ENCODE data around the gene ST6GALNAC4.

Gene ST6GALNAC4

GRCh38 chr9:127946728-127947127 is 29.9 kb upstream of the ST6GALNAC4 start:
- no peak for DNase-seq (ENCODE audit: low read depth)

GRCh38 chr9:127945942-127946341 is 29.1 kb upstream of the ST6GALNAC4 start:
- no peak for DNase-seq (ENCODE audit: low read depth)

- no peak for DNase-seq (ENCODE audit: low read depth)
Measured at GRCh38 chr9:127945338-127945737, 28.5 kb upstream of the ST6GALNAC4 start.

GRCh38 chr9:127944586-127945218 is 27.9 kb upstream of the ST6GALNAC4 start:
- DNase-seq (ENCODE audit: low read depth) = no peak

- DNase-seq (ENCODE audit: low read depth) = peak; percentile 59
Measured at GRCh38 chr9:127943731-127944144, 26.9 kb upstream of the ST6GALNAC4 start.

- no peak for DNase-seq (ENCODE audit: low read depth)
Measured at GRCh38 chr9:127943011-127943662, 26.3 kb upstream of the ST6GALNAC4 start.

GRCh38 chr9:127942216-127943010 is 25.6 kb upstream of the ST6GALNAC4 start:
- no peak for DNase-seq (ENCODE audit: low read depth)

- DNase-seq (ENCODE audit: low read depth) = no peak
Measured at GRCh38 chr9:127941961-127942215, 25.0 kb upstream of the ST6GALNAC4 start.

GRCh38 chr9:127941062-127941960 is 24.5 kb upstream of the ST6GALNAC4 start:
- no peak for DNase-seq (ENCODE audit: low read depth)

- no peak for DNase-seq (ENCODE audit: low read depth)
Measured at GRCh38 chr9:127940593-127940992, 23.8 kb upstream of the ST6GALNAC4 start.

GRCh38 chr9:127938298-127938690 is 21.5 kb upstream of the ST6GALNAC4 start:
- no peak for DNase-seq (ENCODE audit: low read depth)

- peak; percentile 64 for DNase-seq (ENCODE audit: low read depth)
Measured at GRCh38 chr9:127937388-127938297, 20.8 kb upstream of the ST6GALNAC4 start, which contains the start of gene DPM2. Gene DPM2 (minus strand): TSS chr9:127937854. CDS start chr9:127937820, 34 bp downstream.

GRCh38 chr9:127937056-127937387 is 20.2 kb upstream of the ST6GALNAC4 start:
- no peak for DNase-seq (ENCODE audit: low read depth)

- DNase-seq (ENCODE audit: low read depth) = no peak
Measured at GRCh38 chr9:127936347-127936852, 19.6 kb upstream of the ST6GALNAC4 start.

- DNase-seq (ENCODE audit: low read depth) = no peak
Measured at GRCh38 chr9:127935765-127936221, 19.0 kb upstream of the ST6GALNAC4 start.

GRCh38 chr9:127934986-127935385 is 18.1 kb upstream of the ST6GALNAC4 start:
- DNase-seq (ENCODE audit: low read depth) = no peak

GRCh38 chr9:127934248-127934647 is 17.4 kb upstream of the ST6GALNAC4 start:
- DNase-seq (ENCODE audit: low read depth) = no peak

- DNase-seq (ENCODE audit: low read depth) = no peak
Measured at GRCh38 chr9:127931092-127931881, 14.4 kb upstream of the ST6GALNAC4 start.

- no peak for DNase-seq (ENCODE audit: low read depth)
Measured at GRCh38 chr9:127930231-127931091, 13.6 kb upstream of the ST6GALNAC4 start, which contains the start of gene PIP5KL1. Gene PIP5KL1 (minus strand): TSS chr9:127930777. CDS start chr9:127930752, 25 bp downstream.
